GM21515 (cell line): ENCODE results near the gene DAND5.
"Not testable (repeated sequence)": the region's sequence is repeated elsewhere in the genome, so short reads cannot be mapped to it uniquely, and the experiment has no call there.

Experiments
- ATAC-seq: cut with Tn5 transposase; IDR thresholded peaks from one replicate; pipeline ENCODE4 v1.9.1; 2021; ENCODE audit not compliant: unreplicated experiment

Gene DAND5

GRCh38 chr19:12965017-12965811 is 4.2 kb upstream of the DAND5 start:
- ATAC-seq: no peak

GRCh38 chr19:12965812-12966135 is 3.6 kb upstream of the DAND5 start:
- ATAC-seq: no peak

GRCh38 chr19:12967907-12968306 is 1.5 kb upstream of the DAND5 start:
- no peak for ATAC-seq

- no peak for ATAC-seq
Observed at GRCh38 chr19:12970070-12970820, 869 bp downstream of the DAND5 start.

GRCh38 chr19:12973236-12973635 is 3.9 kb downstream of the DAND5 start:
- no peak for ATAC-seq

GRCh38 chr19:12974301-12975220 is 5.2 kb downstream of the DAND5 start:
- ATAC-seq: no peak

- ATAC-seq: no peak
Observed at GRCh38 chr19:12975221-12975741, 5.9 kb downstream of the DAND5 start.

GRCh38 chr19:12976109-12976508 is 6.7 kb downstream of the DAND5 start:
- ATAC-seq: not testable (repeated sequence)

GRCh38 chr19:12979974-12980373 is 10.6 kb downstream of the DAND5 start:
- ATAC-seq: no peak

GRCh38 chr19:12982648-12983047 is 13.3 kb downstream of the DAND5 start:
- no peak for ATAC-seq

- ATAC-seq: no peak
Observed at GRCh38 chr19:12983091-12983490, 13.7 kb downstream of the DAND5 start.

GRCh38 chr19:12983542-12984142 is 14.3 kb downstream of the DAND5 start:
- ATAC-seq: no peak

- ATAC-seq: no peak
Observed at GRCh38 chr19:12984143-12984627, 14.8 kb downstream of the DAND5 start.

- ATAC-seq: no peak
Observed at GRCh38 chr19:12984683-12985048, 15.3 kb downstream of the DAND5 start.

GRCh38 chr19:12985049-12985776 is 15.8 kb downstream of the DAND5 start:
- ATAC-seq: no peak

- no peak for ATAC-seq
Observed at GRCh38 chr19:12986726-12987125, 17.4 kb downstream of the DAND5 start.

- ATAC-seq: no peak
Observed at GRCh38 chr19:12987190-12987589, 17.8 kb downstream of the DAND5 start.

GRCh38 chr19:12987781-12988180 is 18.4 kb downstream of the DAND5 start:
- no peak for ATAC-seq

GRCh38 chr19:12990431-12990830 is 21.1 kb downstream of the DAND5 start:
- no peak for ATAC-seq

- ATAC-seq: no peak
Observed at GRCh38 chr19:12990853-12991252, 21.5 kb downstream of the DAND5 start.
